K562 (cell line): ENCODE measurements around the gene SLIT1. TPM values are rescaled to one million over a fixed set of nuclear protein-coding genes. Genes with fewer than 3 reads are reported as not detected.

Experiments used
- KAT8 ChIP-seq: fragments of 450-650 bp; IDR thresholded peaks from 2 replicates; pipeline ENCODE4 v1.6.1; 2016; ENCODE audit warnings: low read depth, mild to moderate bottlenecking
- PTBP1 ChIP-seq: fragments of 200-400 bp; formaldehyde crosslinking; IDR thresholded peaks from 2 replicates; pipeline ENCODE4 v1.6.1; 2017; ENCODE audit warnings: low read depth, low read length
- RBM34 ChIP-seq: fragments of 200-400 bp; formaldehyde crosslinking; IDR thresholded peaks from 2 replicates; pipeline ENCODE4 v1.6.1; 2018; ENCODE audit warnings: low read length, borderline replicate concordance; ENCODE audit not compliant: insufficient read depth
- TAF15 ChIP-seq: fragments of 200-400 bp; formaldehyde crosslinking; IDR thresholded peaks from 2 replicates; pipeline ENCODE4 v1.6.1; 2017; ENCODE audit warnings: mild to moderate bottlenecking, low read depth, low read length, moderate library complexity
- TBP ChIP-seq: optimal IDR thresholded peaks from 2 replicates; pipeline ENCODE3; 2011; ENCODE audit warnings: low read depth, low read length, improper control_type of control experiment
- polyA plus RNA-seq, 8 experiments: library from polyadenylated mRNA; depleted of rRNA in 4 of 8; stranded (reverse) in 5 of 8; unstranded in 3 of 8; fragments of >200 nt; fragmentation: Nextera tagmentation in 2 of 8; fragmentation: Illumina TruSeq in 1 of 8; extraction: Ambion mirVana in 2 of 8; extraction: Trizol in 1 of 8; gene quantifications; 2 replicates each; pipeline versions ENCODE4 v1.2.1 to v1.2.3, GENCODE V29; 2011 to 2014; ENCODE audit warnings: inconsistent platforms in 1 of 8, missing spikeins in 1 of 8
- total RNA-seq, 7 experiments: library from RNA; depleted of rRNA in 6 of 7; stranded (reverse); fragments of >200 nt in 6 of 7; fragmentation: Illumina TruSeq in 2 of 7; extraction: Trizol in 2 of 7; gene quantifications; 2 replicates each; pipeline versions ENCODE4 v1.2.1 to v1.2.3, GENCODE V29; 2011 to 2021; ENCODE audit warnings: low replicate concordance in 1 of 7
- TF ChIP-seq, protein P1 (sequence below): fragments of 250-450 bp; sonication (Bioruptor Pico); IDR thresholded peaks from 2 replicates; pipeline ENCODE4 v1.8.0; 2021; ENCODE audit warnings: mild to moderate bottlenecking, moderate library complexity
- TF ChIP-seq, protein P2 (sequence below), 2 experiments: fragments of 450-650 bp in 1 of 2; sonication (generic) in 1 of 2; formaldehyde crosslinking in 1 of 2; IDR thresholded peaks in 1 of 2; conservative IDR thresholded peaks in 1 of 2; 2 replicates each; pipeline versions ENCODE4 v1.6.1 to v1.8.1; 2016 to 2023; ENCODE audit warnings: mild to moderate bottlenecking in 2 of 2, moderate library complexity in 2 of 2, inconsistent platforms in 1 of 2, missing genetic modification reagents in 1 of 2

SLIT1 gene
- total and polyA plus RNA-seq, 9 of the 15 experiments (the other 6 are each of a cell fraction or from before 2014, with no cell fraction given): 0.01 to 0.11 (median 0.04) TPM; not detected in 3

DNA sequence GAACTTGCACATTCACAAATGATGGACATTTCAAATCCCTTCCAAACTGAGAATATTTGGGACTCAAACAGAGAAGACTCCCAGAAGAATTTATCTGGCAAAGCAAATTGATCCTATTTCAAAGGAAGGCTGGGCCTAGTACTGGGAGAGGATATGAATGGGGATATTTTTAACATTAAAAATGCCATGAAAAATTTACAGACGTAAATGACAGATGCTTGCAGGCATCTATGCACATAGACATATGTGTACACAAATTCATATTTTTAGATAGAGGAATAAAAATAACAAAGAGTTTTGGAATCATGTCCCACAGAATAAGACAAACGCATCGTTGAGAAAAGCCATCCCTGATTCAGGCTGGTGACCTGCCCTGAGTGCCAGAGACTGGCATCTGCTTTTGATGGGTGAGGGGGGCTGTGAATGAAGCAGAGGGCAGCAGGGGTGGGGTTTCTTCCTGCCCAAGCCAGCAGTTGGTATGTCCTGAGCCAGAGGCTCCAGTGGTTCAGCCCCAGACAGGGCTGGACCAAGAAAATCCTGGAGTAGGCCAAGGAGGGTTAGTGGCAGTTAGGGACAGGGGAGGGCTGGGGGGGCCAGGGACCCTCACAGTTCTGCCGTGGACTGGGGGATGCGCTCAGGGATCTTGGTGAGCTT, 138.5 kb downstream of the SLIT1 start (continued):
- TF ChIP-seq, protein P1, sequence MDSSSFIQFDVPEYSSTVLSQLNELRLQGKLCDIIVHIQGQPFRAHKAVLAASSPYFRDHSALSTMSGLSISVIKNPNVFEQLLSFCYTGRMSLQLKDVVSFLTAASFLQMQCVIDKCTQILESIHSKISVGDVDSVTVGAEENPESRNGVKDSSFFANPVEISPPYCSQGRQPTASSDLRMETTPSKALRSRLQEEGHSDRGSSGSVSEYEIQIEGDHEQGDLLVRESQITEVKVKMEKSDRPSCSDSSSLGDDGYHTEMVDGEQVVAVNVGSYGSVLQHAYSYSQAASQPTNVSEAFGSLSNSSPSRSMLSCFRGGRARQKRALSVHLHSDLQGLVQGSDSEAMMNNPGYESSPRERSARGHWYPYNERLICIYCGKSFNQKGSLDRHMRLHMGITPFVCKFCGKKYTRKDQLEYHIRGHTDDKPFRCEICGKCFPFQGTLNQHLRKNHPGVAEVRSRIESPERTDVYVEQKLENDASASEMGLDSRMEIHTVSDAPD (CRISPR knock-in tag): no peak
- TF ChIP-seq, protein P2, sequence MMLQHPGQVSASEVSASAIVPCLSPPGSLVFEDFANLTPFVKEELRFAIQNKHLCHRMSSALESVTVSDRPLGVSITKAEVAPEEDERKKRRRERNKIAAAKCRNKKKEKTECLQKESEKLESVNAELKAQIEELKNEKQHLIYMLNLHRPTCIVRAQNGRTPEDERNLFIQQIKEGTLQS (IDR thresholded peaks at IDR 0.05): no peak
- TF ChIP-seq, protein P2 (CRISPR knock-in tag; conservative IDR thresholded peaks at IDR 0.05): no peak
- no peak for TF ChIP-seq TBP
- TF ChIP-seq PTBP1: no peak
- TF ChIP-seq RBM34: no peak
- no peak for TF ChIP-seq TAF15
- TF ChIP-seq KAT8: no peak
